T-helper 17 cell (primary cell): Measurements from ENCODE around the gene C19orf47. TPM values are rescaled to one million over a fixed set of nuclear protein-coding genes. Genes with fewer than 3 reads are reported as not detected.

ENCODE experiments used
- ATAC-seq: fragments of 150-1000 bp; cut with Tn5 transposase; 2 replicates; pipeline ENCODE4 v1.10.0; 2021; ENCODE audit warnings: mild to moderate bottlenecking, moderate library complexity
- DNase-seq, 3 donors: peaks; one replicate each; pipeline versions ENCODE4 v3.0.0 to v3.0.0-alpha.2; 2020 to 2021
- H3K9me3 ChIP-seq: one replicate; pipeline ENCODE4 v1.7.0; 2013; ENCODE audit warnings: low read length, mild to moderate bottlenecking; ENCODE audit not compliant: control insufficient read depth, poor library complexity, severe bottlenecking
- H3K27ac Mint-ChIP-seq: one replicate; pipeline ENCODE4 v1.8.0; 2022; ENCODE audit warnings: mild to moderate bottlenecking, moderate library complexity, mixed read lengths
- H3K27me3 Mint-ChIP-seq: one replicate; pipeline ENCODE4 v1.8.0; 2022; ENCODE audit warnings: mixed read lengths
- H3K36me3 Mint-ChIP-seq: one replicate; pipeline ENCODE4 v1.8.0; 2022; ENCODE audit warnings: low read depth, mixed read lengths
- H3K4me1 Mint-ChIP-seq: one replicate; pipeline ENCODE4 v1.8.0; 2022; ENCODE audit warnings: mild to moderate bottlenecking, mixed read lengths
- H3K4me3 Mint-ChIP-seq: one replicate; pipeline ENCODE4 v1.8.0; 2022; ENCODE audit warnings: mild to moderate bottlenecking, moderate library complexity, mixed read lengths
- total RNA-seq, 4 donors: library from RNA in 2 of 4; stranded (reverse) in 2 of 4; gene quantifications; one replicate each; pipeline ENCODE4 v1.2.3 and lab custom pipeline; 2022 to 2026

The C19orf47 gene
- total RNA-seq, 2 donors from 2014 or later = 9.5 to 11.9 TPM

GRCh38 chr19:40285353-40286234 is 62.6 kb downstream of the C19orf47 start:
- peaks cover 2% of the 10 kb centered on the region for H3K36me3 Mint-ChIP-seq
- H3K27me3 Mint-ChIP-seq = no peaks in the 10 kb centered on the region
- ATAC-seq (peak; percentile 84), DNase-seq (peak; percentile 93 to 98 (median 94))
- H3K4me3 Mint-ChIP-seq = peak overlapping the region; percentile 97
- H3K9me3 ChIP-seq = no peaks in the 10 kb centered on the region
- peak overlapping the region; percentile 97 for H3K27ac Mint-ChIP-seq
- peaks cover 32% of the 10 kb centered on the region for H3K4me1 Mint-ChIP-seq

- Mint-ChIP-seq H3K27me3 (no peaks in the 10 kb centered on the region), H3K36me3 (peaks cover 2% of the 10 kb centered on the region), H3K27ac (peak within 1 kb of the TSS; percentile 97), H3K4me3 (peak within 1 kb of the TSS; percentile 97), H3K4me1 (peaks cover 41% of the 10 kb centered on the region)
- ATAC-seq (peak; percentile 58), DNase-seq (peak in 2 of 3 donors; percentile 51 to 53)
- H3K9me3 ChIP-seq = no peaks in the 10 kb centered on the region
Measured at GRCh38 chr19:40284501-40285352, 63.5 kb downstream of the C19orf47 start, which contains the start of gene AKT2. Gene AKT2 (minus strand): TSS chr19:40285345. CDS start chr19:40265267, 20,078 bp downstream.

GRCh38 chr19:40284251-40284500 is 64.0 kb downstream of the C19orf47 start:
- H3K27ac Mint-ChIP-seq = peak overlapping the region; percentile 97
- H3K27me3 Mint-ChIP-seq = no peaks in the 10 kb centered on the region
- peak overlapping the region; percentile 97 for H3K4me3 Mint-ChIP-seq
- no peaks in the 10 kb centered on the region for H3K9me3 ChIP-seq
- peaks cover 2% of the 10 kb centered on the region for H3K36me3 Mint-ChIP-seq
- no peak for DNase-seq
- H3K4me1 Mint-ChIP-seq = peaks cover 41% of the 10 kb centered on the region
- no peak for ATAC-seq

GRCh38 chr19:40283414-40284250 is 64.6 kb downstream of the C19orf47 start:
- no peak for ATAC-seq
- no peaks in the 10 kb centered on the region for H3K9me3 ChIP-seq
- Mint-ChIP-seq H3K27ac (peak overlapping the region; percentile 97), H3K4me1 (peaks cover 41% of the 10 kb centered on the region), H3K4me3 (peak overlapping the region; percentile 97), H3K27me3 (no peaks in the 10 kb centered on the region), H3K36me3 (peaks cover 2% of the 10 kb centered on the region)
- no peak for DNase-seq

- Mint-ChIP-seq H3K27me3 (no peaks in the 10 kb centered on the region), H3K4me1 (peaks cover 46% of the 10 kb centered on the region), H3K27ac (peak overlapping the region; percentile 97), H3K36me3 (peaks cover 2% of the 10 kb centered on the region), H3K4me3 (peak overlapping the region; percentile 97)
- DNase-seq (no peak), ATAC-seq (no peak)
- H3K9me3 ChIP-seq = no peaks in the 10 kb centered on the region
Measured at GRCh38 chr19:40282920-40283319, 65.3 kb downstream of the C19orf47 start.

- Mint-ChIP-seq H3K27ac (peak overlapping the region; percentile 97), H3K4me3 (no peak overlapping the region), H3K4me1 (peaks cover 53% of the 10 kb centered on the region), H3K36me3 (peaks cover 2% of the 10 kb centered on the region), H3K27me3 (no peaks in the 10 kb centered on the region)
- ATAC-seq (no peak), DNase-seq (no peak)
- no peaks in the 10 kb centered on the region for H3K9me3 ChIP-seq
Measured at GRCh38 chr19:40282209-40282580, 66.0 kb downstream of the C19orf47 start.

GRCh38 chr19:40281381-40282208 is 66.6 kb downstream of the C19orf47 start:
- DNase-seq = no peak
- H3K4me3 Mint-ChIP-seq = no peak overlapping the region
- no peaks in the 10 kb centered on the region for H3K9me3 ChIP-seq
- peaks cover 2% of the 10 kb centered on the region for H3K36me3 Mint-ChIP-seq
- H3K4me1 Mint-ChIP-seq = peaks cover 52% of the 10 kb centered on the region
- no peak for ATAC-seq
- H3K27me3 Mint-ChIP-seq = no peaks in the 10 kb centered on the region
- H3K27ac Mint-ChIP-seq = no peak overlapping the region

GRCh38 chr19:40280608-40281221 is 67.5 kb downstream of the C19orf47 start:
- H3K27me3 Mint-ChIP-seq = no peaks in the 10 kb centered on the region
- peaks cover 2% of the 10 kb centered on the region for H3K36me3 Mint-ChIP-seq
- H3K9me3 ChIP-seq = no peaks in the 10 kb centered on the region
- no peak overlapping the region for H3K27ac Mint-ChIP-seq
- peak overlapping the region; percentile 52 for H3K4me3 Mint-ChIP-seq
- DNase-seq (no peak), ATAC-seq (no peak)
- H3K4me1 Mint-ChIP-seq = peaks cover 54% of the 10 kb centered on the region

GRCh38 chr19:40279761-40280607 is 68.2 kb downstream of the C19orf47 start:
- peak overlapping the region; percentile 21 for H3K27ac Mint-ChIP-seq

GRCh38 chr19:40279120-40279551 is 69.1 kb downstream of the C19orf47 start:
- Mint-ChIP-seq H3K27ac (no peak overlapping the region), H3K4me1 (peaks cover 57% of the 10 kb centered on the region), H3K36me3 (no peaks in the 10 kb centered on the region), H3K4me3 (no peak overlapping the region), H3K27me3 (no peaks in the 10 kb centered on the region)
- no peaks in the 10 kb centered on the region for H3K9me3 ChIP-seq
- ATAC-seq (no peak), DNase-seq (no peak)

More at GRCh38 chr19:40279761-40280607, 68.2 kb downstream of the C19orf47 start:
- ATAC-seq (no peak), DNase-seq (no peak)
- Mint-ChIP-seq H3K4me3 (peak overlapping the region; percentile 52), H3K4me1 (peaks cover 53% of the 10 kb centered on the region), H3K27me3 (no peaks in the 10 kb centered on the region), H3K36me3 (peaks cover 2% of the 10 kb centered on the region)
- H3K9me3 ChIP-seq = no peaks in the 10 kb centered on the region

- H3K27me3 Mint-ChIP-seq = no peaks in the 10 kb centered on the region
- peaks cover 59% of the 10 kb centered on the region for H3K4me1 Mint-ChIP-seq
- H3K4me3 Mint-ChIP-seq = no peak overlapping the region
- peak overlapping the region; percentile 78 for H3K27ac Mint-ChIP-seq
- no peaks in the 10 kb centered on the region for H3K9me3 ChIP-seq
- DNase-seq (no peak), ATAC-seq (no peak)
- no peaks in the 10 kb centered on the region for H3K36me3 Mint-ChIP-seq
Measured at GRCh38 chr19:40278361-40279035, 69.7 kb downstream of the C19orf47 start.
